SIG-M5 treated with dmso at 0.1 percent for 504 hours (cell line): Measurements from ENCODE around the gene ZDHHC4.

Source experiments
- DNase-seq: peaks from one replicate; lab custom pipeline; 2025; ENCODE audit not compliant: unreplicated experiment; lab: John Stamatoyannopoulos, UW

ZDHHC4 gene

DNA sequence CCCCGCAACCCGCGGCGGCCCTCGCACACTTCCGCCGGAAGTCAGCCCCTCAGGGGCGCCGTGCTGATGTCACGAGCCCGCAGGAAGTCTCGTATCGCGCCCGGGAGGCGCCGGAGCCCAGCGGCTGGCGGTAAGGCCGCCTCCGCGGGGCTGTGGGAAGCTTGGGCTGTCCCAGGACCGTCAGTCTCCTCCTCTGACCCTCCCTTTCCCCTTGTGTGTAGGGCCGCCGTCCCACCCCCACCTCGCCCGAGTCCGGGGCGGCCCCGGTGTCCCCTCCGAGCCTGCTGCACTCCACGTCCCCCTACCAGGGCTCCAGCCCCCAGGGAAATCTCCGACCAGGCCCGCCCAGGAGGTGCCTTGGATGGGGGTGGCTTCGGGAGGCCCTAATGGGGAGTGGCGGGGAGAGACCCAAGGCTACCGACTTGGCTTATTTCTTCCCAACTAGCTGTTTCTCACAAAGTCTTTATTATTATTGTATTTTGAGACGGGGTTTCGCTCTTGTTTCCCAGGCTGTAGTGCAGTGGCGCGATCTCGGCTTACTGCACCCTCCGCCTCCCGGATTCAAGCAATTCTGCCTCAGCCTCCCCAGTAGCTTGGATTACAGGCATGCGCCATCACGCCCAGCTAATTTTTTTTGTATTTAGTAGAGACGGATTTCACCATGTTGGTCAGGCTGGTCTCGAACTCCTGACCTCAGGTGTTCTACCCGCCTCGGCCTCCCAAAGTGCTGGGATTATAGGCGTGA is at the start of gene ZDHHC4:
Gene ZDHHC4, plus strand, starts transcription at position 86 of the 745 bp plus-strand sequence. CDS start 3,108 bp downstream, outside the sequence.
- DNase-seq, result peak; percentile 84

- DNase-seq, result no peak
Measured at GRCh38 chr7:6528401-6529130, 48.7 kb upstream of the ZDHHC4 start.

DNA sequence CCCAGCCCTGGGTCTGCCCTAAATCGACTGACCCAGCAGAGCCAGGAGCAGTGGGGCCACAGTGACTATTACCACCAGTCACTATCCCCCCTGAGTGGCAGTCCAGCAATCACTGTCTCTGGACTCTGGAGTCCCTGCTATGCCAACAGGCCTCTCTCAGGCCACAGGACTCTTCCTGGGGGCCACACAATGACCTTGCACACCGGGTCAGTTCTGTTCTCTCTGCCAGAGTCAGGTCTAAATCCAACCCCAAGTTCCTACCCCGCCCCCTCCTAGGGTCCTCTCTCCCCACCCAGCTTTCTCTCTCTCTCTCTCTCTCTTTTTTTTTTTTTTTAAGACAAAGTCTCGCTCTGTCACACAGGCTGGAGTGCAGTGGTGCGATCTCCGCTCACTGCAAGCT is 47.6 kb upstream of the ZDHHC4 start:
- no peak for DNase-seq

DNA sequence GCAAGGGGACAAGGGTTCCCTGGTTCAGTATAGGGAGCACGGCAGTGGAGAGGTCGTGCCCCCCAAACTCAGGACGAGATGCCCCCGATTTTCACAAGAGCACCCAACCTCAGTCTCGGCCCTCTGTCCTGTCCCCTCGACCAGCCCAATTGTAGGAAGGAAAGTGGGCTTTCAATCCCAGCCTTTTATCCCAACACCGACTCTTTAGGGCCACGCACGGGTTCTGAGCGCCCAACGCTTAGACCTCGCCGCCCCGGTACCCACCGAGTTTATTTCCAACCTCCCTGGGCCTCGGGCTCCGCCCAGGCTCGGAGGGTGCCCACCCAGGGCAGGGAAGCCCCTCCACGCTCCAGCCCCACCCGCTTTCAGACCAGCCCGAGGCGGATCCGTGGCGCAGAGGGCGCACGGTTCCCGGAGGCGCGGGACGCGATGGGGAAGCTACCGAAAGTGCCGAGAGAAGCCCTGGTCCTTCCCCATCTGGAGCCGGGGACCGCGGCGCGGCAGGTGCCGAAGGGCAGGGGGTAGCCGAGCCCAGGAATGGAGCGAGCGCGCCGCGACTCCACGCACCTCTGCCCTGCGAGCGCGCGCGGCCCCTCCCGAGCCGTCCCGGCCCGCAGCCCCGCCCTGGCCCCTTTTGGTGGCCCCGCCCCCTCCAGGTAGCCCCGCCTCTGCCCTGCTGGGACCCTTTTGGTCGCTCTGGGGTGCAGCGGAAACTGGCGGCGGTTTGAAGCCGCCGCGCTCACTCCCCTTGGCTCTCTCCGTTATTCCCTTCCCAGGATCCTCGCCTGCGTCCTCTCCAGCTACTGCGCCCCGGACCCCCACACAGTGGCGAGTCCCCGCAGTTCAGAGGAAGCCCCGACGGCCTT is 46.4 kb upstream of the ZDHHC4 start:
- DNase-seq, result no peak

GRCh38 chr7:6531492-6532279 is 45.6 kb upstream of the ZDHHC4 start:
- no peak for DNase-seq

DNA sequence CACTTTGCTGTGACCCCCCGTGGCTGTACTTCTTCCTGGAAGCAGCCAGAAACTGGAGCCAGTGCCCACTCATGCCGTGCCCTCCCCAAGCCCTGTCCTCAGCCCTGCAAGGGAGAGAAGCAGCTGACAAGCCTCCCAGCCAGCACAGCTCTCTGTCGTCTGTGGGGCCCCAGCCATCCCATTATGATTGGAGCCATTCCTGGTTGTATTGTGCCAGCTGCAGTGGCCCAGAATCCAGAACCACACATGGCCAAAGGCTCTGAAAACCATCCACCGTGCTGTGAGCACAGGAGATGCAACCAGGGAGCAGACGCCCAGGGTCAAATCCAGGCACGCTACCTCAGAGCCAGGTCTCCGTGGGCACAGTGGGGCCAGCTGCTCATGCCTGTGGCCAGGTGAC is 44.7 kb upstream of the ZDHHC4 start:
- DNase-seq, result no peak

DNA sequence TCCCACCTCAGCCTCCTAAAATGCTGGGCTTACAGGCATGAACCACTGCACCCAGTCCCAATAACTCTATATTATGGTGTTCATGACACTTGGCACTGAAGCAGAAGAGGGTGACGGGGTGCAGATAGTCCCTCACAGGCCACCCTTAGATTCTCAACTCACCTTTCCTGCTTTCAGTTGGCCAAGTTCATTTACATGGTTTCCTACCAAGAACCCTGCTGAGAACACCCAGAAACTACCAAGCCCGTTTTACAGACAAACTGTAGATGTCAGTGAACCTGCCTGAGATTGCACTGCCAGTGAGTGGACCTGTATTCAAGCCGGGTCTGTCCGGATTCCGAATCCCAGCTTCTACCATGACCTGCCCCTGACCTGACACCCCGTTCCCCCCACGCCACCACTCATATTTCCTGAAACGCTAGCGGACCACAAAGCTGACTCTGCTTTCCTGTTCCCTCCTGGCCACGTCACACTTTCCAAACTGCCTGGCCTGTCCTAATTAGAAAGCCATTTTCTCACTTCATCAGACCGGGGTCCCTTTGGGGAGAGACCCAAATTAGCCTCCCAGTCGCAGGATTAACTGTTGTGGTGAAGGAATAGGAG is 43.3 kb upstream of the ZDHHC4 start:
- no peak for DNase-seq

- no peak for DNase-seq
Measured at GRCh38 chr7:6536262-6537260, 40.7 kb upstream of the ZDHHC4 start.

GRCh38 chr7:6542368-6542767 is 34.9 kb upstream of the ZDHHC4 start:
- DNase-seq, result no peak

- peak; percentile 37 for DNase-seq
Measured at GRCh38 chr7:6545398-6546126, 31.7 kb upstream of the ZDHHC4 start.

GRCh38 chr7:6546498-6547251 is 30.6 kb upstream of the ZDHHC4 start:
- peak; percentile 15 for DNase-seq

- no peak for DNase-seq
Measured at GRCh38 chr7:6547400-6547799, 29.9 kb upstream of the ZDHHC4 start.

GRCh38 chr7:6551016-6551511 is 26.2 kb upstream of the ZDHHC4 start, which contains the start of gene GRID2IP:
TSS of gene GRID2IP (minus strand) at chr7:6551461. CDS start at chr7:6551436, 25 bp downstream.
- no peak for DNase-seq

- DNase-seq, result no peak
Measured at GRCh38 chr7:6553448-6554044, 23.7 kb upstream of the ZDHHC4 start.

DNA sequence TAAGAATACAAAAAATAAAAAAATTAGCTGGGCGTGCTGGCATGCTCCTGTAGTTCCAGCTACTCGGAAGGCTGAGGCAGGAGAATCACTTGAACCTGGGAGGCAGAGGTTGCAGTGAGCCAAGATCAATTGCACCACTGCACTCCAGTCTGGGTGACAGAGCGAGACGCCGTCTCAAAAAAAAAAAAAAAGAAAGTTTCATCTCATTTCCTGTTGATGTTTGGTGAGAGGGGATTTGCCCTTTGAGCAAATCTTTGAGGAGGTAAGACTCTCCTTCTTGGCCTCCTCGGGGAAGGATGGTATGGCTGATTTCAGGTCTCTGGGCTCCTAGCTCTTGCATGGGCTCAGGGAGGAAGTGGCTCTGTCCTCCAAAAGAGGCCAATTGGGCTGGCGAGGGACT is 22.4 kb upstream of the ZDHHC4 start:
- no peak for DNase-seq

DNA sequence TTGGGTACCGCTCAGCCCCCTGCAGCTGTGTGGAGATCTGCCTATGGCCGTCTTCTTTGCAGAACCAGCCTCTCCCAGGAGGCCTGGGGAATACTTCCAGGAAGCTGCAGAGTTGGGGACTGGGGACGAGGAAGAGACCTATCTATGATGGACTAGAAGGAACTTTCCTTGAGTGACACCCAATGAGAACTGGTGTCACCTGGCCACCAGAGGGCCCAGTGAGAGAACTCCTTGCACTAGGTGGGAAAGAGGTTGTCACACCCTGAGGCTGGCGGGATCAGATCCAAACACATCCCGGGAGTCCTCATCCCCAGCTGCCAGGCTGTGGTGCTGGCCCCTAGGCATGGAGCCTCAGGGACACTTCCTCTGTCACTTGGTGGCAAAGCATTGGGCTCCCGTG is 21.1 kb upstream of the ZDHHC4 start:
- DNase-seq, result peak; percentile 21

- peak; percentile 61 for DNase-seq
Measured at GRCh38 chr7:6558837-6559236, 18.4 kb upstream of the ZDHHC4 start.
